Fibroblast of lung (primary cell): Measurements from ENCODE around the gene HIP1. TPM values are rescaled to one million over a fixed set of nuclear protein-coding genes. Genes with fewer than 3 reads are reported as not detected.
"Not testable (repeated sequence)": the region's sequence is repeated elsewhere in the genome, so short reads cannot be mapped to it uniquely, and the experiment has no call there.

Experiments used
- DNase-seq, 2 donors: peaks; one replicate each; pipeline versions ENCODE4 v3.0.0 to v3.0.0-alpha.2; 2010; ENCODE audit warnings: low read depth in 2 of 2
- H2AFZ ChIP-seq: 2 replicates; pipeline ENCODE4 v1.5.1; 2012; ENCODE audit warnings: low read length, control low read depth, inconsistent platforms
- H3K27ac ChIP-seq: 2 replicates; pipeline ENCODE4 v1.5.1; 2011; ENCODE audit warnings: low read length, control low read depth; ENCODE audit not compliant: insufficient read depth
- H3K27me3 ChIP-seq: 2 replicates; pipeline ENCODE4 v1.5.1; 2011; ENCODE audit warnings: mild to moderate bottlenecking, low read length; ENCODE audit not compliant: control insufficient read depth, insufficient read depth
- H3K36me3 ChIP-seq: 2 replicates; pipeline ENCODE4 v1.5.1; 2011; ENCODE audit warnings: low read length; ENCODE audit not compliant: control insufficient read depth, insufficient read depth
- H3K4me1 ChIP-seq: 2 replicates; pipeline ENCODE4 v1.5.1; 2011; ENCODE audit warnings: low read length; ENCODE audit not compliant: control insufficient read depth, insufficient read depth; ENCODE audit errors: extremely low read depth
- H3K4me2 ChIP-seq: 2 replicates; pipeline ENCODE4 v1.5.1; 2011; ENCODE audit warnings: low read length, control low read depth; ENCODE audit not compliant: insufficient read depth; ENCODE audit errors: extremely low read depth
- H3K4me3 ChIP-seq, 4 experiments: fragments of 200-600 bp in 1 of 4; sonication (generic) in 1 of 4; replicated peaks in 1 of 4; 2 replicates each; pipeline ENCODE4 v1.5.1; 2011 to 2016; ENCODE audit warnings: low read length in 4 of 4, low read depth in 3 of 4, mild to moderate bottlenecking in 3 of 4, control low read depth in 2 of 4, inconsistent platforms in 1 of 4, mixed read lengths in 1 of 4; ENCODE audit not compliant: insufficient read depth in 1 of 4; ENCODE audit errors: control extremely low read depth in 1 of 4
- H3K79me2 ChIP-seq: 2 replicates; pipeline ENCODE4 v1.5.1; 2012; ENCODE audit warnings: mild to moderate bottlenecking, low read length, inconsistent platforms; ENCODE audit not compliant: control insufficient read depth, insufficient read depth
- H3K9ac ChIP-seq: 2 replicates; pipeline ENCODE4 v1.5.1; 2011; ENCODE audit warnings: mild to moderate bottlenecking, low read length, control low read depth; ENCODE audit not compliant: insufficient read depth
- H3K9me3 ChIP-seq: 2 replicates; pipeline ENCODE4 v1.5.1; 2012; ENCODE audit warnings: low read depth, low read length; ENCODE audit not compliant: control insufficient read depth, insufficient read depth
- H4K20me1 ChIP-seq: 2 replicates; pipeline ENCODE4 v1.5.1; 2011; ENCODE audit warnings: low read length; ENCODE audit not compliant: control insufficient read depth, insufficient read depth; ENCODE audit errors: extremely low read depth
- CTCF ChIP-seq, 2 donors: IDR thresholded peaks in 1 of 2; conservative IDR thresholded peaks in 1 of 2; 1 replicate in 1 of 2; 2 replicates in 1 of 2; pipeline ENCODE4 v1.5.1; 2011 to 2012; ENCODE audit warnings: low read length in 2 of 2, control low read depth in 1 of 2, inconsistent platforms in 1 of 2, low read depth in 1 of 2, mild to moderate bottlenecking in 1 of 2
- EZH2 ChIP-seq: IDR thresholded peaks from 2 replicates; pipeline ENCODE4 v1.5.1; 2012; ENCODE audit warnings: low read length, control low read depth, mild to moderate bottlenecking; ENCODE audit errors: missing control alignments
- polyA plus RNA-seq, 2 donors: library from polyadenylated mRNA; depleted of rRNA in 1 of 2; stranded (reverse) in 1 of 2; unstranded in 1 of 2; fragments of >200 nt; gene quantifications; 2 replicates each; pipeline ENCODE4 v1.2.1, GENCODE V29; 2011 to 2012; ENCODE audit warnings: missing spikeins in 1 of 2
- total RNA-seq: library from RNA; depleted of rRNA; stranded (reverse); fragments of >200 nt; gene quantifications from 2 replicates; pipeline ENCODE4 v1.2.1, GENCODE V29; 2014

The HIP1 gene
- total and polyA plus RNA-seq, 2 donors (not counting 1 experiment from before 2014, with no cell fraction given): 27.2 to 31.3 TPM

- Histone ChIP-seq H3K27ac (no peak overlapping the region), H3K4me2 (no peak overlapping the region), H2AFZ (no peak overlapping the region), H3K4me3 (no peak overlapping the region), H4K20me1 (no peaks in the 10 kb centered on the region), H3K79me2 (no peaks in the 10 kb centered on the region), H3K27me3 (no peaks in the 10 kb centered on the region), H3K36me3 (no peaks in the 10 kb centered on the region), H3K9me3 (no peaks in the 10 kb centered on the region), H3K4me1 (no peaks in the 10 kb centered on the region), H3K9ac (no peak overlapping the region)
- TF ChIP-seq EZH2: no peak
- no peak for TF ChIP-seq CTCF (conservative IDR thresholded peaks at IDR 0.05 in 1 of 2, IDR thresholded peaks at IDR 0.05 in 1 of 2; ENCODE audit: low read depth in 1 of 2, low read length in 2 of 2)
- no peak for DNase-seq
These were observed 50.3 kb downstream of the HIP1 start for GRCh38 chr7:75688200-75689136.

DNA sequence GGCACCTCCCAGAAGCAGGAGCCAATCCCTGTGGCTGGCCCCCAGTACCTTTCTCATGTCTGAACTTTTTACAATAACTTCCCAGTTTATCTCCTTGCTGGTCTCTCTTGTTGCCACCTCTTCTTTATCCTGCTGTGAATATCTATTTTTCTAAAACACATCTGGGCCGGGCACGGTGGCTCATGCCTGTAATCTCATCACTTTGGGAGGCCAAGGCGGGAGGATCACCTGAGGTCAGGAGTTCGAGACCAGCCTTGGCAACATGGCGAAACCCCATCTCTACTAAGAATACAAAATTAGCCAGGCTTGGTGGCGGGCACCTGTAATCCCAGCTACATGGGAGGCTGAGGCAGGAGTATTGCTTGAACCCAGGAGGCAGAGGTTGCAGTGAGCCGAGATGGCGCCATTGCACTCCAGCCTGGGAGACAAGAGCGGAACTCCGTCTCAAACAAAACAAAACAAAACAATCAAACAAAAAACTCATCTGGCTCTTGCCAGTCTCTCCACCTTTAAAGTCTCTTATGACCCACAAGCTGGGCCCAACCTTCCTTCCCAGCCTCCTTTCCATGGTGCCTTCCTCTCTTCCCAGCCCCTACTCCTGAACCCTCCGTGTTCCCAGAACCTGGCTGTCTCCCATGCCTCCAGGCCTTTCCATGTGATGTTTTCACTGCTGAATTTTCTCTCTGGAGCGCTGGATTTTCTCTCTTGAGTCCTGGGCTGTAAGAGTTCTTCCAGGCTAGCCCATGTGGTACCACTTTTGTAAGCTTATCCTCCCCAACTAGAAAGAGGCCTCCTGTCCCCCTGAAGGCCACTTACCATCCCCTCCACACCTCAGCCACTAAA lies 51.3 kb downstream of the HIP1 start:
- no peak overlapping the region for H3K9ac ChIP-seq
- no peak overlapping the region for H3K27ac ChIP-seq
- no peaks in the 10 kb centered on the region for H3K36me3 ChIP-seq
- H2AFZ ChIP-seq: no peak overlapping the region
- no peak overlapping the region for H3K4me3 ChIP-seq
- no peaks in the 10 kb centered on the region for H3K79me2 ChIP-seq
- H4K20me1 ChIP-seq: no peaks in the 10 kb centered on the region
- no peaks in the 10 kb centered on the region for H3K4me1 ChIP-seq
- DNase-seq: no peak
- no peaks in the 10 kb centered on the region for H3K27me3 ChIP-seq
- H3K4me2 ChIP-seq: no peak overlapping the region
- TF ChIP-seq CTCF (conservative IDR thresholded peaks at IDR 0.05 in 1 of 2, IDR thresholded peaks at IDR 0.05 in 1 of 2; ENCODE audit: low read depth in 1 of 2, low read length in 2 of 2): no peak
- no peak for TF ChIP-seq EZH2
- no peaks in the 10 kb centered on the region for H3K9me3 ChIP-seq

DNA sequence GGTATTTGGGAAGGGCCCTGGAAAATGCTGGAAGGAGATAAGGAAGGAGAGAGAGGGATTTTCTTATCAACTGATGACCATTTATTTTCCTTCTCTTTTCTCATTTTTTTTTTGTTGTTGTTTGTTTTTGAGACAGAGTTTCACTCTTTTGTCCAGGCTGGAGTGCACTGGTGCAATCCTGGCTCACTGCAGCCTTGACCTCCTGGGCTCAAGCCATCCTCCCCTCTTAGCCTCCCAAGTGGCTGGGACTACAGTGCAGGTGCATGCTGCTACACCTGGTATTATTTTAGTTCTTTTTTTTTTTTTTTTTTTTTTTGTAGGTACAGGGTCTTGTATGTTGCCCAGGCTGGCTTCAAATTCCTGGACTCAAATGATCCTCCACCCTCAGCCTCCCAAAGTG lies 52.2 kb downstream of the HIP1 start:
- H3K27ac ChIP-seq: no peak overlapping the region
- no peak for TF ChIP-seq EZH2
- no peak overlapping the region for H3K9ac ChIP-seq

GRCh38 chr7:75682052-75682451 lies 56.7 kb downstream of the HIP1 start:
- not testable (repeated sequence) for DNase-seq, H3K9me3 ChIP-seq, H3K27me3 ChIP-seq, H3K4me3 ChIP-seq, H3K9ac ChIP-seq, H2AFZ ChIP-seq, H3K36me3 ChIP-seq, H3K4me1 ChIP-seq, H3K79me2 ChIP-seq, H4K20me1 ChIP-seq, H3K4me2 ChIP-seq, H3K27ac ChIP-seq

More for the DNA sequence above, 52.2 kb downstream of the HIP1 start:
- no peaks in the 10 kb centered on the region for H3K36me3 ChIP-seq
- no peak overlapping the region for H3K4me2 ChIP-seq
- no peaks in the 10 kb centered on the region for H3K27me3 ChIP-seq
- no peaks in the 10 kb centered on the region for H3K79me2 ChIP-seq
- no peak overlapping the region for H3K4me3 ChIP-seq
- H3K4me1 ChIP-seq: no peaks in the 10 kb centered on the region
- no peaks in the 10 kb centered on the region for H4K20me1 ChIP-seq
- H2AFZ ChIP-seq: no peak overlapping the region
- no peaks in the 10 kb centered on the region for H3K9me3 ChIP-seq
- DNase-seq: no peak
